Activated naive CD4-positive, alpha-beta T cell treated with anti-CD3 and anti-CD28 coated beads, Interleukin-2, amount 10 ng/mL, durations not matched to agents 7 days and 5 days (primary cell): Measurements from ENCODE around the gene DST.
"Not testable (repeated sequence)": the region's sequence is repeated elsewhere in the genome, so short reads cannot be mapped to it uniquely, and the experiment has no call there.

Experiments used
- CTCF ChIA-PET: fragments of 350-600 bp; sonication (Branson Sonifier 250); formaldehyde crosslinking; loops from one replicate; lab custom pipeline; 2021; ENCODE audit warnings: antibody characterized with exemption; lab: Charles Lee
- DNase-seq: peaks from one replicate; pipeline ENCODE4 v3.0.0-alpha.2; 2020
- H3K27ac Mint-ChIP-seq: one replicate; pipeline ENCODE4 v1.8.0; 2021; ENCODE audit warnings: mild to moderate bottlenecking, moderate library complexity, mixed read lengths
- H3K27me3 Mint-ChIP-seq: one replicate; pipeline ENCODE4 v1.8.0; 2021; ENCODE audit warnings: mild to moderate bottlenecking, mixed read lengths
- H3K36me3 Mint-ChIP-seq: one replicate; pipeline ENCODE4 v1.8.0; 2021; ENCODE audit warnings: mixed read lengths
- H3K4me1 Mint-ChIP-seq: one replicate; pipeline ENCODE4 v1.8.0; 2021; ENCODE audit warnings: mixed read lengths
- H3K4me3 Mint-ChIP-seq: one replicate; pipeline ENCODE4 v1.8.0; 2021; ENCODE audit warnings: mild to moderate bottlenecking, moderate library complexity, mixed read lengths
- H3K9me3 Mint-ChIP-seq: one replicate; pipeline ENCODE4 v1.8.0; 2021; ENCODE audit warnings: mixed read lengths

DST gene

DNA sequence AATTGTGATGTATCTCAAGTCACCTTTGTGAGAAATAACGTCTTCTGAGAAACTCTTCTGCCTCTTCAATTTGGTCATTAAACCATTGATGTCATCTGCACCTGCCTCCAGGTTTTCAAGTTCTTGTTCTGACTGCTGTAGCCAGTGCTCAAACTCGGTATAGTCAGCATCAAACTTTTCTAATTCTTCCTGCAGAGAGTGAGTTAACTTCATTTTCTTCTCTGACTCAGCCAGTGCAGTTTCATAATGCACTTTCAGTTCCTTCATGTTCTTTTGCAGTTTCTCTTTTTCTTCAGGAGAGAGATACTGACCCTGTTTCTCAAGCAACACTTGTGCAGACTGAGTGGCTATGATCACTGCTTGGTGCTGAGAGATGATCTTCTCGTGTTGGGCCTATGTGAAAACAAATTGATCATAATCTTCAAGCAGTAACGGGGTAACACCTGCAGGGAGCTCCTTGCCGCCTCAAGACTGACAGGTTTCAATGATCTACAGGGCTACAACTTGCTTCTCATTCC lies 48.8 kb downstream of the DST start:
- Mint-ChIP-seq H3K9me3 (no peaks in the 10 kb centered on the region), H3K4me1 (peaks cover 25% of the 10 kb centered on the region), H3K36me3 (no peaks in the 10 kb centered on the region), H3K4me3 (peak overlapping the region; percentile 16), H3K27me3 (no peaks in the 10 kb centered on the region), H3K27ac (peak overlapping the region; percentile 71)
- CTCF ChIA-PET, result interaction anchor here (1.0 to 5.1 kb wide), 15 partner anchors 16 to 257 kb away, joined by 3 to 27 read pairs (median 5); no protein-coding TSS in a partner anchor
- DNase-seq, result peak; percentile 30

DNA sequence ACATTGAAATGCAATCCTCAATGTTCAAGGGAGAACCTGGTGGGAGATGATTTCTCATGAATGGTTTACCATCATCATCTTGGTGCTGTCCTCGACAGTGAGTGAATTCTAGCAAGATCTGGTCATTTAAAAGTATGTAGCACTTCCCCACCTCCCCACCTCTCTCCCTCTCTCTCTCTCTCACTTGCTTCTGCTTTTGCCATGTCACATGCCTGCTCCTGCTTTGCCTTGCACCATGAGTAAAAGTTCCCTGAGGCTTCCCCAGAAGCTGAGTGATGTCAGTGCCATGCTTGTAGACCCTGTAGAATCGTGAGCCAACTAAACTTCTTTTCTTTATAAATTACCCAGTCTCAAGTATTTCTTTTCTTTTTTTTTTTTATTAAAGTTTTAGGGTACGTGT lies 60.5 kb downstream of the DST start:
- H3K36me3 Mint-ChIP-seq, result no peaks in the 10 kb centered on the region
- no peaks in the 10 kb centered on the region for H3K27me3 Mint-ChIP-seq
- DNase-seq, result no peak
- H3K4me3 Mint-ChIP-seq, result no peak overlapping the region
- H3K27ac Mint-ChIP-seq, result no peak overlapping the region
- H3K9me3 Mint-ChIP-seq, result no peaks in the 10 kb centered on the region
- CTCF ChIA-PET, result interaction anchor here (0.7 to 1.9 kb wide), 2 partner anchors 11 to 12 kb away, joined by 3 to 7 read pairs; no protein-coding TSS in a partner anchor
- no peaks in the 10 kb centered on the region for H3K4me1 Mint-ChIP-seq

DNA sequence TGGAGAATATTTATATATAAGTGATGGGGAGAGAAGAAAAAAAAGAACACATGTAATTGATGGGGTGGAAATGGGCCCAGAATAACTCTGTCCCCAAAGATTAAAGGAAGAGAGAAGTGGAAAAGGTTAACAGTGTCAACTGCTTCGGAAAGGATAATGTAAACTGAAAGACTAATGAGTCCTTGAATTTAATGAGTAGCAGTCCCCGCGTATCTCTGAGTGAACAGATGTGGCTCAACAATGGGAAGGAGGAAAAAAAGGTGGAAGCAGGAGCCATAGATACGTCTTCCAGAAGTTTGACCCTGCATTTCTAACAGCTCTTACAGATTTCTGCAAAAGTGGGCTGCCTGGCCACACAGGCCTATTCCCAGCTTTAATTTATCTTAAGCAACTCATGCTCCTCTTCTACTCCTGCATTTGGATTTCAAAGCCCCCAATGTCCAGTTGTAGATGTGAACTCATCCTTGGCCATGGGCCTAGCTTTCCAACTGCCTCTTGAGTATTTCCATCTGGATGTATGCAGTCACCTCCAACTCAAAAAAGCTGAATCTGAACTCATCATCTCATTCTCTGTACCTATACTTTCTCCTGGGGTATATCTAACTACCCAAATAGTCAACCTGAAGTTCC lies 61.3 kb downstream of the DST start:
- Mint-ChIP-seq H3K27me3 (no peaks in the 10 kb centered on the region), H3K9me3 (no peaks in the 10 kb centered on the region), H3K27ac (no peak overlapping the region), H3K36me3 (no peaks in the 10 kb centered on the region), H3K4me1 (no peaks in the 10 kb centered on the region), H3K4me3 (no peak overlapping the region)
- no peak for DNase-seq
- CTCF ChIA-PET, result interaction anchor here (0.7 to 1.9 kb wide), 2 partner anchors 11 kb away, joined by 3 to 7 read pairs; no protein-coding TSS in a partner anchor

- no peak overlapping the region for H3K27ac Mint-ChIP-seq
- DNase-seq, result no peak
- no peaks in the 10 kb centered on the region for H3K36me3 Mint-ChIP-seq
- peaks cover 4% of the 10 kb centered on the region for H3K27me3 Mint-ChIP-seq
- no peak overlapping the region for H3K4me3 Mint-ChIP-seq
- H3K9me3 Mint-ChIP-seq, result no peaks in the 10 kb centered on the region
- CTCF ChIA-PET, result no interaction called here
- H3K4me1 Mint-ChIP-seq, result no peaks in the 10 kb centered on the region
Observed at GRCh38 chr6:56580271-56580670, 62.4 kb downstream of the DST start.

DNA sequence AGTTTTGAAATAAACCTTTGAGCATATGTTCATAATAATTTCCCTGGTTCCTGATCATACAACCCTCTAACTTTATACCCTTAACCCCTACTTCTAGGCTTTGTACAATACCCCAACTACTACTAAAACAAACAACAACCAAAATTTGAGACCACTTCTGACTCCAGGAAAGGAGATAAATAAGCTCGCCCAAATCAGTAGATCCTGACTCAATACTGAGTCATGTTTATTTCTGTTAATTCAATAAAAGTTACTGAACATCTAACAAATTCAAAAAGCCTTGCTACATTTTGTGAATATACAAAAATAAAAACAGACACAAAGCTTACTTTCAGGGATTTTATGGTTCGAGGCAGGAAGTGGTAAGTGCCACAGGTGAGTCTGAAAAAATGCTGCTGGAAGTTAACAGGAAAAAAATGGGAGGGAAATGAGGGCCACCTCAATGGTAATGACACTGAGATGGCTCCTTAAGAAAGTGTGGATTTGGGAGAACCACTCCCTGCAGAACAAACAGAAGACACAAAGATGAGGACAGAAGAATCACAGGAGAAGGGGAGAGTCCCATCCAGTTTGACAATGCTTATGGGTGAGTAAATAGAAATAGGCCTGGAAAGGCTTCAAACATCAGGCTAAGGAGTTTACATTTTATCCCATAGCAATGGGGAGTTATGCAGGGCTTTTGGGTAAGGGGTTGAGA lies 63.4 kb downstream of the DST start:
- CTCF ChIA-PET, result no interaction called here
- H3K9me3 Mint-ChIP-seq, result no peaks in the 10 kb centered on the region

DNA sequence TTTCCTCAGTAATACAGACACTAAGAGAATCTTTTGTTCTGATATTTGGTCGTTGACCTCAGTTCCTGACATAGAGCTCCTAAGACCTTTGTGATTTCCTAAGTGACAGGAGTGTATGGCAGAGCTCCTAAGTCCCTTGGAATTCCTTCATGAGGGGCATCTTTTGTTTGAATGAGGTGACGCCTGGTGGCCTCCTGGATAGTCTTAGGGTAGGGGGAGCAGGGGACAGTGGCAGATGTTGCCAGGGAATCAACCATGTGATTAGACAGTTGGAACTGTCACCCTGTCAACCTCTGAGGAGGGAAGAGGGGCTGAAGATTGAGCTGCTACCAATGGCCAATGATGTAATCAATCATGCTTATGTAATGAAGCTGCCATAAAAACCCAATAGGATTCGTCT lies 67.0 kb downstream of the DST start:
- no peak overlapping the region for H3K4me3 Mint-ChIP-seq
- no peak for DNase-seq
- no peaks in the 10 kb centered on the region for H3K36me3 Mint-ChIP-seq
- H3K27me3 Mint-ChIP-seq, result peaks cover 4% of the 10 kb centered on the region
- no peaks in the 10 kb centered on the region for H3K9me3 Mint-ChIP-seq
- no peak overlapping the region for H3K27ac Mint-ChIP-seq
- H3K4me1 Mint-ChIP-seq, result no peaks in the 10 kb centered on the region
- CTCF ChIA-PET, result interaction anchor here (1.5 kb wide), 1 partner anchor 261 kb away, joined by 4 read pairs; no protein-coding TSS in a partner anchor

More for the DNA sequence above, 63.4 kb downstream of the DST start:
- H3K4me1 Mint-ChIP-seq, result no peaks in the 10 kb centered on the region
- no peak overlapping the region for H3K4me3 Mint-ChIP-seq
- no peaks in the 10 kb centered on the region for H3K36me3 Mint-ChIP-seq
- DNase-seq, result no peak
- H3K27ac Mint-ChIP-seq, result no peak overlapping the region
- peaks cover 4% of the 10 kb centered on the region for H3K27me3 Mint-ChIP-seq

GRCh38 chr6:56574292-56574691 lies 68.4 kb downstream of the DST start:
- Mint-ChIP-seq H3K9me3 (no peaks in the 10 kb centered on the region), H3K27me3 (peaks cover 4% of the 10 kb centered on the region), H3K36me3 (no peaks in the 10 kb centered on the region), H3K4me3 (no peak overlapping the region), H3K27ac (no peak overlapping the region), H3K4me1 (no peaks in the 10 kb centered on the region)
- DNase-seq, result no peak
- CTCF ChIA-PET, result no interaction called here

- CTCF ChIA-PET, result interaction anchor here (1.6 kb wide), 1 partner anchor 215 kb away, joined by 5 read pairs; no protein-coding TSS in a partner anchor
- no peaks in the 10 kb centered on the region for H3K4me1 Mint-ChIP-seq
- no peaks in the 10 kb centered on the region for H3K36me3 Mint-ChIP-seq
- H3K4me3 Mint-ChIP-seq, result no peak overlapping the region
- no peaks in the 10 kb centered on the region for H3K9me3 Mint-ChIP-seq
- no peak for DNase-seq
- peaks cover 4% of the 10 kb centered on the region for H3K27me3 Mint-ChIP-seq
- no peak overlapping the region for H3K27ac Mint-ChIP-seq
Observed at GRCh38 chr6:56573624-56574023, 69.1 kb downstream of the DST start.

DNA sequence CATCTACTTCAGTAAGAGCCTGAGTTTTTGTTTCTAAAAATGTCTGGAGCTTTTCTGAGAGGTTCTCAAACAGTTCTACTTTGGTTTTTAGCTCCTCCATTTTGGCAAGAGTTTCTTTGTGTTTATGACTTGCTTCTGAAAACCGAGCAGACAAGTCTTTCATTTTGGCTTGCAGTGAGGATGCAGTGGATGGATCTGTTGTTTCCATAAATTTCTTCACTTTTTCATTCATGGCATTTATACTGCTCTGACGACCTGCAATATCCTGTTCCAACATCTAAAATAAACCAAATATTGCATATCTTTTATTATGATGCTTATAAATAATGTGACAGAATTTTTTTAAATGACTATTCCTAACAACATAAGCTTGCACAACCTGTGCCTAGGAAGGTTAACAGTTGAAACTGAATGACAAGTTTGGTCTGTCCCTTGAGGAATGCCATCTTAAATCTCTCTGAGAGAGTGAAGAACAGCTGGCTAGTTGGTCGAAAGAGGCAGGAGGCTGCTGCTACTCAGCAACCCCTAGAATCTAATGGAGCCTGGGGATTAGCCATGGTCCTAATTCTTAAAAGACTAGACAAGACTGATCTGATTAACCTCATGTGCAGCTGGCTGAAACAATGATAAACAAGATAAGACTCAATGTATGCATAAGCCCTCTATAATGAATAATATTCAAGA lies 69.8 kb downstream of the DST start:
- CTCF ChIA-PET, result interaction anchor here (1.6 kb wide), 1 partner anchor 215 kb away, joined by 5 read pairs; no protein-coding TSS in a partner anchor
- H3K36me3 Mint-ChIP-seq, result no peaks in the 10 kb centered on the region
- no peaks in the 10 kb centered on the region for H3K9me3 Mint-ChIP-seq
- no peak for DNase-seq
- no peaks in the 10 kb centered on the region for H3K4me1 Mint-ChIP-seq
- H3K27me3 Mint-ChIP-seq, result peaks cover 4% of the 10 kb centered on the region
- H3K27ac Mint-ChIP-seq, result no peak overlapping the region
- no peak overlapping the region for H3K4me3 Mint-ChIP-seq

DNA sequence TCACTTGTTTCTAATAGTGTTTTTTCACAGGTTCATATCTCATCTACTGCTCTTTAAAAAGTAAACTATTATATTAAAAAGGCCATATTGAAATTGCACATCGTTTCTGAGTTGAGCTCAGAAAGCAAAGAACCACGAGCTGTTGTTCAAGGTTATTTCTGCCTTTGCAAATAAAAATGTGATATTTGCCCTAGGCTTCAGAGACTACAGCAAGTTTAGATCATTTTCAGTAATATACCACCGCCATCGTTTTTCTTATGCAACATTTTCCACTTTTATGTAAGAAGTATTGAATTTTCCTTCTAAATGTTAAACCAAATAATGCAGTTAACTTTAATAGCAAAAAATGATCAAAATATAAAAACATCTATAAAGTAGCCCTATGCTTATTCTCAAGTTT lies 71.1 kb downstream of the DST start:
- CTCF ChIA-PET, result interaction anchor here (0.5 to 3.1 kb wide), 7 partner anchors 11 to 215 kb away, joined by 3 to 18 read pairs (median 5); no protein-coding TSS in a partner anchor
- Mint-ChIP-seq H3K9me3 (no peaks in the 10 kb centered on the region), H3K27me3 (peaks cover 4% of the 10 kb centered on the region), H3K27ac (no peak overlapping the region), H3K4me1 (no peaks in the 10 kb centered on the region), H3K36me3 (no peaks in the 10 kb centered on the region), H3K4me3 (no peak overlapping the region)
- no peak for DNase-seq

DNA sequence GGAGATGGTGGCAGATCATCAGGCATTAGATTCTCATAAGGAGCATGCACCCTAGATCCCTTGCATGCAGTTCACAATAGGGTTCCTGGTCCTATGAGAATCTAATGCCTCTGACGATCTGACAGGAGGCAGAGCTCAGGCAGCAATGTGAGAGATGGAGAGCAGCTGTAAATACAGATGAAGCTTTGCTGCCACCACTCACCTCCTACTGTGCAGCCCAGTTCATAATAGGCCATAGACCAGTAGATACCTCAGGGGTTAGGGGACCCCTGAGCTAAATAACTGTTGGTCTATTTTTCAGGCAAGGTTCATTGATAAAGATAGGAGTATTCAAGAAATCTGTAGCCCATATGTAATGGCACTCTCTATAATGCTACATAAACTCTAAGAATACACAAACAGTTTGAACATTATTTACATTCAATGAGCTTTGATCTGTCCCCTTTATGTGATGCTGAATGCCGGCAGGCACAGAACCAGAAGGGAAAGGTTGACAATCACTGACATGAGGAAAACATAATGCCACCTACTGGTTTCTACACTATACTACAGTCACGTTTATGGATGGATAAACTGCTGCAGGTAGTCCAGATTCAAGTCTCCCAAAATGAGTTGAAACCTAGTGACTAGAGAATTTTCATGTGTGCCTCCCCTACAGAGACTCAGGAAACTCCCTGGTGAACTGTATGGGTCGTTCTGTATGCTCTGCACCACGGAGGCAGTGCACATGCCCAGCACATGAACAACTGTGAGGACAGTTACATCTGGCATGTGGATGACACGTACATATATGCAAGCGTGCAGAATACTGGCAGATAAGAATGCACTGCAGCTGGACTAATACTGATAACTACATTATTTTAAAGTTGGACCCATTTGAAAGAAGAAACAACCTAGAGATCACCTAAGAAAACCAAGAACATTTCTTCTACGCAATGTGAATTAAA lies 72.0 kb downstream of the DST start:
- no peaks in the 10 kb centered on the region for H3K4me1 Mint-ChIP-seq
- CTCF ChIA-PET, result interaction anchor here (0.6 to 3.1 kb wide), 16 partner anchors 9 to 683 kb away, joined by 3 to 18 read pairs (median 4); no protein-coding TSS in a partner anchor
- no peak for DNase-seq
- H3K4me3 Mint-ChIP-seq, result no peak overlapping the region
- no peaks in the 10 kb centered on the region for H3K9me3 Mint-ChIP-seq
- no peak overlapping the region for H3K27ac Mint-ChIP-seq
- peaks cover 2% of the 10 kb centered on the region for H3K27me3 Mint-ChIP-seq
- H3K36me3 Mint-ChIP-seq, result no peaks in the 10 kb centered on the region

GRCh38 chr6:56567501-56567900 lies 75.2 kb downstream of the DST start:
- CTCF ChIA-PET, result no interaction called here
- H3K4me3 Mint-ChIP-seq, result no peak overlapping the region
- no peaks in the 10 kb centered on the region for H3K9me3 Mint-ChIP-seq
- H3K4me1 Mint-ChIP-seq, result no peaks in the 10 kb centered on the region
- H3K27ac Mint-ChIP-seq, result no peak overlapping the region
- DNase-seq, result no peak
- no peaks in the 10 kb centered on the region for H3K27me3 Mint-ChIP-seq
- no peaks in the 10 kb centered on the region for H3K36me3 Mint-ChIP-seq

- H3K4me1 Mint-ChIP-seq, H3K4me3 Mint-ChIP-seq, DNase-seq, H3K36me3 Mint-ChIP-seq, H3K27me3 Mint-ChIP-seq, H3K9me3 Mint-ChIP-seq, CTCF ChIA-PET, H3K27ac Mint-ChIP-seq: not testable (repeated sequence)
Observed at GRCh38 chr6:56562730-56563129, 80.0 kb downstream of the DST start.
